HepG2 (cell line): ENCODE measurements around the gene HCN4. TPM values are rescaled to one million over a fixed set of nuclear protein-coding genes. Genes with fewer than 3 reads are reported as not detected.

Experiments used
- ESRRA ChIP-seq: sonication (generic); formaldehyde crosslinking; IDR thresholded peaks from 2 replicates; pipeline ENCODE4 v1.5.1; 2020; ENCODE audit warnings: mild to moderate bottlenecking, low read depth, missing genetic modification reagents
- RORA ChIP-seq: sonication (generic); formaldehyde crosslinking; IDR thresholded peaks from 2 replicates; pipeline ENCODE4 v1.5.0; 2020; ENCODE audit warnings: mild to moderate bottlenecking, missing genetic modification reagents, moderate library complexity
- SAFB2 ChIP-seq: sonication (generic); formaldehyde crosslinking; IDR thresholded peaks from 2 replicates; pipeline ENCODE4 v1.5.1; 2020; ENCODE audit warnings: missing genetic modification reagents, low read depth, mild to moderate bottlenecking, borderline replicate concordance
- SYNCRIP ChIP-seq: fragments of 200-400 bp; formaldehyde crosslinking; IDR thresholded peaks from 2 replicates; pipeline ENCODE4 v1.6.1; 2018; ENCODE audit warnings: mild to moderate bottlenecking, low read depth, low read length; ENCODE audit not compliant: insufficient read depth
- TEAD3 ChIP-seq: optimal IDR thresholded peaks from 2 replicates; pipeline ENCODE3; 2016; ENCODE audit warnings: borderline replicate concordance
- ZC3H13 ChIP-seq: sonication (generic); formaldehyde crosslinking; IDR thresholded peaks from 2 replicates; pipeline ENCODE4 v1.8.1; 2023; ENCODE audit warnings: mild to moderate bottlenecking, missing genetic modification reagents, moderate library complexity
- ZIK1 ChIP-seq: sonication (generic); formaldehyde crosslinking; IDR thresholded peaks from 2 replicates; pipeline ENCODE4 v1.5.0; 2020; ENCODE audit warnings: mild to moderate bottlenecking, low read depth, missing genetic modification reagents, borderline replicate concordance
- ZNF138 ChIP-seq: sonication (generic); formaldehyde crosslinking; IDR thresholded peaks from 2 replicates; pipeline ENCODE4 v1.5.0; 2020; ENCODE audit warnings: mild to moderate bottlenecking, low read depth, missing genetic modification reagents
- ZNF282 ChIP-seq: fragments of 450-650 bp; IDR thresholded peaks from 2 replicates; pipeline ENCODE4 v1.6.1; 2018; ENCODE audit not compliant: partially characterized antibody
- ZSCAN20 ChIP-seq: sonication (generic); formaldehyde crosslinking; IDR thresholded peaks from 2 replicates; pipeline ENCODE4 v1.4.0; 2020; ENCODE audit warnings: missing genetic modification reagents, mild to moderate bottlenecking, borderline replicate concordance
- ZSCAN31 ChIP-seq: sonication (generic); formaldehyde crosslinking; IDR thresholded peaks from 2 replicates; pipeline ENCODE4 v1.5.0; 2020; ENCODE audit warnings: low read depth, mild to moderate bottlenecking, missing genetic modification reagents
- polyA plus RNA-seq, 8 experiments: library from polyadenylated mRNA; depleted of rRNA in 3 of 8; stranded (reverse) in 7 of 8; unstranded in 1 of 8; fragments of >200 nt; fragmentation: Illumina TruSeq in 4 of 8; extraction: Trizol in 4 of 8; gene quantifications; 2 replicates each; pipeline versions ENCODE4 v1.2.1 to v1.2.3, GENCODE V29; 2011 to 2016; ENCODE audit warnings: low read depth in 4 of 8, missing spikeins in 1 of 8, mixed read lengths in 1 of 8; ENCODE audit not compliant: insufficient read depth in 1 of 8
- total RNA-seq, 5 experiments: library from RNA; depleted of rRNA; stranded (reverse); fragments of >200 nt; fragmentation: Illumina TruSeq; extraction: Trizol; gene quantifications; 2 replicates each; pipeline ENCODE4 v1.2.3, GENCODE V29; 2016; ENCODE audit warnings: low read depth in 1 of 5
- TF ChIP-seq, protein P1 (sequence below): sonication (generic); formaldehyde crosslinking; IDR thresholded peaks from 2 replicates; pipeline ENCODE4 v1.4.0; 2020; ENCODE audit warnings: low read depth, missing genetic modification reagents
- TF ChIP-seq, protein P2 (sequence below): IDR thresholded peaks from 2 replicates; pipeline ENCODE4 v1.6.1; 2016; ENCODE audit warnings: low read depth, missing genetic modification reagents, missing compliant biosample characterization
- TF ChIP-seq, protein P3 (sequence below): sonication (generic); formaldehyde crosslinking; IDR thresholded peaks from 2 replicates; pipeline ENCODE4 v1.5.1; 2020; ENCODE audit warnings: missing genetic modification reagents, mild to moderate bottlenecking, borderline replicate concordance
- TF ChIP-seq, protein P4 (sequence below): IDR thresholded peaks from 2 replicates; pipeline ENCODE4 v1.6.1; 2016; ENCODE audit warnings: low read depth, control low read depth

The HCN4 gene
- total and polyA plus RNA-seq, 2 of the 13 experiments (the other 11 are each of a cell fraction or from before 2014, with no cell fraction given) = not detected

DNA sequence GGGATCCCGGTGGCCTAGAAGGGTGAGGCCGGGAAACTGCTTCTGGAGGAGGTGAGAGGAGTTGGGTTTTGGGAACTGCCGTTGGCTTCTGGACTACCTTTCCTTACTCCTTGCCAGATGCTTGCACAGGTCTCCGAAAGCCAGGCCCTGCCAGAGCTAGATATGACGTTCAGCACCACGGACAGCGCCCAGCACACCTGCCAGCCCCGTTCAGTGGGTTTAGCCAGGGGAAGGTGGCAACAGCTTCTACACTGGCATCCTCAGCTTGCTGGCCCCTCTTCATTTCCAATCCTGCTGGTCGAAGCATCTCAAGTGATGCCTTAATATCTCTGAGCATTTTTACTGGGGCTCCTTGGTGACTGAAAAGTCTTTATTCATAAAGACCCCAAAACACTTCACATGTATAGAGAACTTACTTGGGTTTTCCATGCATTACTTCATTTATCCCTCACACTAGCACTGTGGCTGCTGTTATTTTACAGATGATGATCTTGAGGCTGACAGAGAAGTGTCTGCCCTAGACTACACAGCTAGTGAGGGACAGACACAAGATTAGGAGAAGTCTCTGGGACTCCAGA, 21.9 kb downstream of the HCN4 start (continued):
- TF ChIP-seq, protein P1, sequence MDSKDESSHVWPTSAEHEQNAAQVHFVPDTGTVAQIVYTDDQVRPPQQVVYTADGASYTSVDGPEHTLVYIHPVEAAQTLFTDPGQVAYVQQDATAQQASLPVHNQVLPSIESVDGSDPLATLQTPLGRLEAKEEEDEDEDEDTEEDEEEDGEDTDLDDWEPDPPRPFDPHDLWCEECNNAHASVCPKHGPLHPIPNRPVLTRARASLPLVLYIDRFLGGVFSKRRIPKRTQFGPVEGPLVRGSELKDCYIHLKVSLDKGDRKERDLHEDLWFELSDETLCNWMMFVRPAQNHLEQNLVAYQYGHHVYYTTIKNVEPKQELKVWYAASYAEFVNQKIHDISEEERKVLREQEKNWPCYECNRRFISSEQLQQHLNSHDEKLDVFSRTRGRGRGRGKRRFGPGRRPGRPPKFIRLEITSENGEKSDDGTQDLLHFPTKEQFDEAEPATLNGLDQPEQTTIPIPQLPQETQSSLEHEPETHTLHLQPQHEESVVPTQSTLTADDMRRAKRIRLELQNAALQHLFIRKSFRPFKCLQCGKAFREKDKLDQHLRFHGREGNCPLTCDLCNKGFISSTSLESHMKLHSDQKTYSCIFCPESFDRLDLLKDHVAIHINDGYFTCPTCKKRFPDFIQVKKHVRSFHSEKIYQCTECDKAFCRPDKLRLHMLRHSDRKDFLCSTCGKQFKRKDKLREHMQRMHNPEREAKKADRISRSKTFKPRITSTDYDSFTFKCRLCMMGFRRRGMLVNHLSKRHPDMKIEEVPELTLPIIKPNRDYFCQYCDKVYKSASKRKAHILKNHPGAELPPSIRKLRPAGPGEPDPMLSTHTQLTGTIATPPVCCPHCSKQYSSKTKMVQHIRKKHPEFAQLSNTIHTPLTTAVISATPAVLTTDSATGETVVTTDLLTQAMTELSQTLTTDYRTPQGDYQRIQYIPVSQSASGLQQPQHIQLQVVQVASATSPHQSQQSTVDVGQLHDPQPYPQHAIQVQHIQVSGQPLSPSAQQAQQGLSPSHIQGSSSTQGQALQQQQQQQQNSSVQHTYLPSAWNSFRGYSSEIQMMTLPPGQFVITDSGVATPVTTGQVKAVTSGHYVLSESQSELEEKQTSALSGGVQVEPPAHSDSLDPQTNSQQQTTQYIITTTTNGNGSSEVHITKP (CRISPR knock-in tag) = peak; percentile 63; the same call in 1 of the 2 replicates
- TF ChIP-seq, protein P2, sequence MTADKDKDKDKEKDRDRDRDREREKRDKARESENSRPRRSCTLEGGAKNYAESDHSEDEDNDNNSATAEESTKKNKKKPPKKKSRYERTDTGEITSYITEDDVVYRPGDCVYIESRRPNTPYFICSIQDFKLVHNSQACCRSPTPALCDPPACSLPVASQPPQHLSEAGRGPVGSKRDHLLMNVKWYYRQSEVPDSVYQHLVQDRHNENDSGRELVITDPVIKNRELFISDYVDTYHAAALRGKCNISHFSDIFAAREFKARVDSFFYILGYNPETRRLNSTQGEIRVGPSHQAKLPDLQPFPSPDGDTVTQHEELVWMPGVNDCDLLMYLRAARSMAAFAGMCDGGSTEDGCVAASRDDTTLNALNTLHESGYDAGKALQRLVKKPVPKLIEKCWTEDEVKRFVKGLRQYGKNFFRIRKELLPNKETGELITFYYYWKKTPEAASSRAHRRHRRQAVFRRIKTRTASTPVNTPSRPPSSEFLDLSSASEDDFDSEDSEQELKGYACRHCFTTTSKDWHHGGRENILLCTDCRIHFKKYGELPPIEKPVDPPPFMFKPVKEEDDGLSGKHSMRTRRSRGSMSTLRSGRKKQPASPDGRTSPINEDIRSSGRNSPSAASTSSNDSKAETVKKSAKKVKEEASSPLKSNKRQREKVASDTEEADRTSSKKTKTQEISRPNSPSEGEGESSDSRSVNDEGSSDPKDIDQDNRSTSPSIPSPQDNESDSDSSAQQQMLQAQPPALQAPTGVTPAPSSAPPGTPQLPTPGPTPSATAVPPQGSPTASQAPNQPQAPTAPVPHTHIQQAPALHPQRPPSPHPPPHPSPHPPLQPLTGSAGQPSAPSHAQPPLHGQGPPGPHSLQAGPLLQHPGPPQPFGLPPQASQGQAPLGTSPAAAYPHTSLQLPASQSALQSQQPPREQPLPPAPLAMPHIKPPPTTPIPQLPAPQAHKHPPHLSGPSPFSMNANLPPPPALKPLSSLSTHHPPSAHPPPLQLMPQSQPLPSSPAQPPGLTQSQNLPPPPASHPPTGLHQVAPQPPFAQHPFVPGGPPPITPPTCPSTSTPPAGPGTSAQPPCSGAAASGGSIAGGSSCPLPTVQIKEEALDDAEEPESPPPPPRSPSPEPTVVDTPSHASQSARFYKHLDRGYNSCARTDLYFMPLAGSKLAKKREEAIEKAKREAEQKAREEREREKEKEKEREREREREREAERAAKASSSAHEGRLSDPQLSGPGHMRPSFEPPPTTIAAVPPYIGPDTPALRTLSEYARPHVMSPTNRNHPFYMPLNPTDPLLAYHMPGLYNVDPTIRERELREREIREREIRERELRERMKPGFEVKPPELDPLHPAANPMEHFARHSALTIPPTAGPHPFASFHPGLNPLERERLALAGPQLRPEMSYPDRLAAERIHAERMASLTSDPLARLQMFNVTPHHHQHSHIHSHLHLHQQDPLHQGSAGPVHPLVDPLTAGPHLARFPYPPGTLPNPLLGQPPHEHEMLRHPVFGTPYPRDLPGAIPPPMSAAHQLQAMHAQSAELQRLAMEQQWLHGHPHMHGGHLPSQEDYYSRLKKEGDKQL (CRISPR knock-in tag) = no peak
- TF ChIP-seq, protein P3, sequence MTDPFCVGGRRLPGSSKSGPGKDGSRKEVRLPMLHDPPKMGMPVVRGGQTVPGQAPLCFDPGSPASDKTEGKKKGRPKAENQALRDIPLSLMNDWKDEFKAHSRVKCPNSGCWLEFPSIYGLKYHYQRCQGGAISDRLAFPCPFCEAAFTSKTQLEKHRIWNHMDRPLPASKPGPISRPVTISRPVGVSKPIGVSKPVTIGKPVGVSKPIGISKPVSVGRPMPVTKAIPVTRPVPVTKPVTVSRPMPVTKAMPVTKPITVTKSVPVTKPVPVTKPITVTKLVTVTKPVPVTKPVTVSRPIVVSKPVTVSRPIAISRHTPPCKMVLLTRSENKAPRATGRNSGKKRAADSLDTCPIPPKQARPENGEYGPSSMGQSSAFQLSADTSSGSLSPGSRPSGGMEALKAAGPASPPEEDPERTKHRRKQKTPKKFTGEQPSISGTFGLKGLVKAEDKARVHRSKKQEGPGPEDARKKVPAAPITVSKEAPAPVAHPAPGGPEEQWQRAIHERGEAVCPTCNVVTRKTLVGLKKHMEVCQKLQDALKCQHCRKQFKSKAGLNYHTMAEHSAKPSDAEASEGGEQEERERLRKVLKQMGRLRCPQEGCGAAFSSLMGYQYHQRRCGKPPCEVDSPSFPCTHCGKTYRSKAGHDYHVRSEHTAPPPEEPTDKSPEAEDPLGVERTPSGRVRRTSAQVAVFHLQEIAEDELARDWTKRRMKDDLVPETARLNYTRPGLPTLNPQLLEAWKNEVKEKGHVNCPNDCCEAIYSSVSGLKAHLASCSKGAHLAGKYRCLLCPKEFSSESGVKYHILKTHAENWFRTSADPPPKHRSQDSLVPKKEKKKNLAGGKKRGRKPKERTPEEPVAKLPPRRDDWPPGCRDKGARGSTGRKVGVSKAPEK (CRISPR knock-in tag) = no peak
- no peak for TF ChIP-seq ZSCAN31
- no peak for TF ChIP-seq ZC3H13 (CRISPR knock-in tag)
- TF ChIP-seq ESRRA (CRISPR knock-in tag) = no peak
- no peak for TF ChIP-seq RORA (CRISPR knock-in tag)
- TF ChIP-seq, protein P4, sequence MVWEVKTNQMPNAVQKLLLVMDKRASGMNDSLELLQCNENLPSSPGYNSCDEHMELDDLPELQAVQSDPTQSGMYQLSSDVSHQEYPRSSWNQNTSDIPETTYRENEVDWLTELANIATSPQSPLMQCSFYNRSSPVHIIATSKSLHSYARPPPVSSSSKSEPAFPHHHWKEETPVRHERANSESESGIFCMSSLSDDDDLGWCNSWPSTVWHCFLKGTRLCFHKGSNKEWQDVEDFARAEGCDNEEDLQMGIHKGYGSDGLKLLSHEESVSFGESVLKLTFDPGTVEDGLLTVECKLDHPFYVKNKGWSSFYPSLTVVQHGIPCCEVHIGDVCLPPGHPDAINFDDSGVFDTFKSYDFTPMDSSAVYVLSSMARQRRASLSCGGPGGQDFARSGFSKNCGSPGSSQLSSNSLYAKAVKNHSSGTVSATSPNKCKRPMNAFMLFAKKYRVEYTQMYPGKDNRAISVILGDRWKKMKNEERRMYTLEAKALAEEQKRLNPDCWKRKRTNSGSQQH (CRISPR knock-in tag) = peak; percentile 82; the same call in 1 of the 2 replicates
- TF ChIP-seq SYNCRIP = no peak
- TF ChIP-seq ZIK1 (CRISPR knock-in tag) = 0 out of 2 replicates have a peak, but pooled peaks have one; percentile 39
- peak; percentile 82 for TF ChIP-seq ZNF138 (CRISPR knock-in tag)
- no peak for TF ChIP-seq ZNF282
- no peak for TF ChIP-seq TEAD3 (CRISPR knock-in tag)
- TF ChIP-seq SAFB2 (CRISPR knock-in tag) = no peak
- TF ChIP-seq ZSCAN20 (CRISPR knock-in tag) = 0 out of 2 replicates have a peak, but pooled peaks have one; percentile 49
